GM19438 (cell line): ENCODE data around the gene TPRA1.
"Not testable (repeated sequence)": the region's sequence is repeated elsewhere in the genome, so short reads cannot be mapped to it uniquely, and the experiment has no call there.

Experiments
- ATAC-seq: cut with Tn5 transposase; IDR thresholded peaks from one replicate; pipeline ENCODE4 v1.9.1; 2021; ENCODE audit warnings: low read depth; ENCODE audit not compliant: unreplicated experiment

The TPRA1 gene

DNA sequence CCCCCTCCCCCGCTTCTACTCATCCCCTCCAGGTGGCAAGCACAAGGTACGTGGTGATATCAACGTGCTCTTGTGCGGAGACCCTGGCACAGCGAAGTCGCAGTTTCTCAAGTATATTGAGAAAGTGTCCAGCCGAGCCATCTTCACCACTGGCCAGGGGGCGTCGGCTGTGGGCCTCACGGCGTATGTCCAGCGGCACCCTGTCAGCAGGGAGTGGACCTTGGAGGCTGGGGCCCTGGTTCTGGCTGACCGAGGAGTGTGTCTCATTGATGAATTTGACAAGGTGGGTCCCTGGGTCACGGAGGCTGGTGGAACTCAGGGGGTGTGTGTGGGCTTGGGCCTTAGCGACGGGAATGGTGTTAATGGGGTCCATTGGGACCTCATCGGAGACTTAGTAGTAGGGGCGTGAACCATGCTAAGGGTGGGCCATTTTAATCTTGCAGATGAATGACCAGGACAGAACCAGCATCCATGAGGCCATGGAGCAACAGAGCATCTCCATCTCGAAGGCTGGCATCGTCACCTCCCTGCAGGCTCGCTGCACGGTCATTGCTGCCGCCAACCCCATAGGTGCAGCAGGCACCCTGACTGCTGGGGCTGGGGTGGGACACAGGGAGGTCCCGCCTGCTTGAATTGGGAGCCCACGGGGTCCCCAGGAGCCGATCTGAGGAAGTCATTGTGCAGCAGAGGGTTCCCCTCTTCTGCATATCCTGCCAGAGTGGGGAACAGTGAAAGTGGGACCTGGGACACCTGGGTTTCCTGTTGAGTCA is 26.5 kb upstream of the TPRA1 start:
- ATAC-seq: no peak

GRCh38 chr3:127615631-127616305 is 25.2 kb upstream of the TPRA1 start:
- ATAC-seq: no peak

DNA sequence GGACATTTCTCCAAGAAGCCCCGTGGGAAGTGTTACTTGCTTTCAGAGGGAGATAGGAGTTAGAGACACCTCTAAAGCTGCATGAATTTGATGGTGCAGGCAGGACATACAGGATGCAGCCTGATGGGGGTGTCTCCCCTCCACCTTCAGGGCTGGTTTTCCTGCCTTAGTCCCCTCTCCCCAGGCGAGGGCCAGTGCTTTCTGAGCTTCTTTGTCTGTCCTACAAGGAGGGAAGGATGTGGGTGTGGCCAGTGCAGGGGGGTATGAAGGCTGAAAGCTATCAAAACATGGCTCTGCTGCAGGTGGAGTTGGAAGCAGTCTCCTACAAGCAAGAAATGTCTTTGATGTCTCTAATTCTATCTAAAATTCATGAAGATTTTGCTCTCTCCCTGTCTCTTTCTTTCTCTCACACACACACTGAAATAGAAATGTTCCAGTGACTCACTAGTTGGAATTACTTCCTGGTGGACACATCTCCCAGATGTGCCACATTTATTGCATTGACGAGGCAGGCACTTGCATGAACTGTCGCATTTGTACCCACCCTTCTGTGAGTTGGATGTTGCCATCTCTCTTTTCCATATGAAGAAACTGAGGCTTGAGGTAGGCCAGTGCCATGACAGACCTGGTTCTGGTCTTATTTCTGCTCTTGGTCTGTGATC is 24.5 kb upstream of the TPRA1 start:
- no peak for ATAC-seq

DNA sequence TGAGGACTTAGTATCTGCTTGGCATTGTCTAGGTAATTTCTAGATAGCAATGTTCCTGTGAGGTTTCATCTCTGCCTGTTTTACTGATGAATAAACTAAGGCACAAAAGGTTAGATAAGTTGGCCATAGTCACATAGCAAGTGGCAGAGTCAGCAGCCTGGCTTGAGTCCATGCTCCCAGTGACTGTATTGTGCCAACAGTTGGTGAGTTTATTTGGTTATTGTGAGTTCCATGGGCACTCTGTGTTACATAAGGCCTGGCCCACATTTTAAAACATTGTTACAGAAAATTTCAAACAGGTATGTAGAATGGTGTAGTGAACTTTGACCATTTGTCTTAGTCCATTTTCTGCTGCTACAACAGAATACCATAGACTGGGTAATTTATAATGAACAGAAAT is 22.9 kb upstream of the TPRA1 start:
- ATAC-seq: no peak

GRCh38 chr3:127612966-127613365 is 22.4 kb upstream of the TPRA1 start:
- ATAC-seq: no peak

- ATAC-seq: no peak
Observed at GRCh38 chr3:127611251-127611650, 20.7 kb upstream of the TPRA1 start.

DNA sequence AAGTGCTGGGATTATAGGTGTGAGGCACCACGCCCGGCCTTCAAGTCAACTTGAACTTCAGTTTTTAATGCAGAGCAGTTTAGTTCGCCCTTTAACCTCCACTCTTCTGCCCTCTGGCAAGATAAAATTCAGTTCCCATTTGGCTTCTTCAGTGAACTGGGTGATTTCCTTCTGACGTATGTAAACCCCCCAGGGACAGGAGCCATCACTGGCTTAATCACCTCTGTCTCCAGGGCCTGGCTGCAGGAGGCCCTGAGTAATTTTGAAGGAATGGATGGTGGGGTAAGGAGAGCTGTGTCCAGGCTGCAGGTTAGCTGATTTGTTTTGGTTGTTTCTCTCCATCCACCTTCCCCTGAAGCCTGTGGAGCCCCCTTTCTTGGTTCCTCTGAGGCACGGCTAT is 19.6 kb upstream of the TPRA1 start:
- ATAC-seq: no peak

GRCh38 chr3:127608362-127608718 is 17.8 kb upstream of the TPRA1 start:
- ATAC-seq: no peak

- ATAC-seq: no peak
Observed at GRCh38 chr3:127607675-127608361, 17.3 kb upstream of the TPRA1 start.

DNA sequence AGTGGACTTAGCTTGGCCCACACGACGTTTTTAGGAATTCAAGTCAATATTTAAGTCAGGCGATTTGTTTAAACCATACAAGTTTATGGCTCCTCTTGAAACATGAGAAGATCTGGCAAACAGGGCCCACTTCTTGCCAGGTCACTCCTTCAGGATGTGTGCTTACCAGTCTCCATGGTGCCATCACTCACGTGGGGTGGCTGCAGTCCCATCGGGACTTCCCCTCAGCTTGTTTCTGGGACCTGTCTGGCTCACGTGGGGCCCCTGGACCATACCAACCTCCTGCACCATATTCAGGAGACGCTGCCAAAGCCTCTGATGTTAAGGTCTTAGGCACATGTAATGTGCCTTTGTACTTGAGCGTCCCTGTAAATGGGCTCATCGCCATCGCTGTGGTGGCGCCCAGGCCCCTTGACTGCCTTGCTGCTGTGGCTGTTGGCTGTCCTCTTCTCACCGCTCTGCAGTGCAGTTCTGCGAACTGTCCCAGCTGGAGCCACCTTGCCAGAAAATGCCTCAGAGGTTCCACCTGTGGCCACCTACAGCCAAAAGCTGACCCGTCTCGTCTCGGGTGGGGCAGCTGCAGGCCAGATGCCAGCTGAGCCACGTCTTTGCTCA is 16.6 kb upstream of the TPRA1 start:
- no peak for ATAC-seq

GRCh38 chr3:127606086-127606805 is 15.7 kb upstream of the TPRA1 start:
- no peak for ATAC-seq

DNA sequence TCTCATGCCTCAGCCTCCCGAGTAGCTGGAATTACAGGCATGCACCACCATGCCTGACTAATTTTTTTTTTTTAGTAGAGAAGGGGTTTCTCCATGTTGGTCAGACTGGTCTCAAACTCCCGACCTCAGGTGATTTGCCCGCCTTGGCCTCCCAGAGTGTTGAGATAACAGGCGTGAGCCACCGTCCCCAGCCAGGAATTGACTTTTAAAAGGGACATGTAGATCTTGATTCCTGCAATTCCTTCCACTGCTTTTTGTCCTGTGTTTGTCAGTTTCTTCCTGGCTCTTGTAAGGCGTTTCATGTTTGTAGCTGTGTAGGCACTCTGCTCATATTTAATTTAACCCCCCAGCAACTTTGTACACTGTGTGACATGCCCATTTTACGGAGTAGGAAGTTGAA is 15.0 kb upstream of the TPRA1 start:
- ATAC-seq: not testable (repeated sequence)

DNA sequence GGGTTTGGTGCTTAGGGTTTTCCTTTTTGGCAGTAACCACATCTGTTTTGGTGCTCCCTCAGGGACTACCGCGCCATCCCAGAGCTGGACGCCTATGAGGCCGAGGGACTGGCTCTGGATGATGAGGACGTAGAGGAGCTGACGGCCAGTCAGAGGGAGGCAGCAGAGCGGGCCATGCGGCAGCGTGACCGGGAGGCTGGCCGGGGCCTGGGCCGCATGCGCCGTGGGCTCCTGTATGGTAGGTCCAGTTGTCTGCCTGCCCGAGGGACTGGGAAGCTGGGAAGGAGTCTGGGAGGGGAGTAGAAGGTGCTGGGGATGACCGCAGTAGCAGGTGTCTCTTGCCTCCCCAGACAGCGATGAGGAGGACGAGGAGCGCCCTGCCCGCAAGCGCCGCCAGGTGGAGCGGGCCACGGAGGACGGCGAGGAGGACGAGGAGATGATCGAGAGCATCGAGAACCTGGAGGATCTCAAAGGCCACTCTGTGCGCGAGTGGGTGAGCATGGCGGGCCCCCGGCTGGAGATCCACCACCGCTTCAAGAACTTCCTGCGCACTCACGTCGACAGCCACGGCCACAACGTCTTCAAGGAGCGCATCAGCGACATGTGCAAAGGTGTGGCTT is 14.1 kb upstream of the TPRA1 start:
- ATAC-seq: no peak

DNA sequence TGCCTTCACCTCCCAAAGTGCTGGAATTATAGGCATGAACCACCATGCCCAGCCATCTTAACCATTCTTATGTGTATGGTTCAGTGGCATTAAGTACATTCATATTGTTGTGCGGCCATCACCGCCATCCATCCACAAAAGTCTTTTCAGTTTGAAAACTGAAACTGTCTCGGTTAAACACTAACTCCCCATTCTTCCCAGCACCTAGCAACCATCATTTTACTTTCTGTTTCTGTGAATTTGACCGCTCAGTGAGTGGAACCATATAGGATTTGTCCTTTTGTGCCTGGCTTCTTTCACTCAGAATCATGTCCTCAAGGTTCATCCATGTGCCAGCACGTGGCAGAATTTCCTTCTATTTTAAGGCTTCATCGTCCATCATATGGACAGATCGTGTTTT is 13.5 kb upstream of the TPRA1 start:
- ATAC-seq: no peak

- ATAC-seq: no peak
Observed at GRCh38 chr3:127600749-127601456, 10.4 kb upstream of the TPRA1 start.

DNA sequence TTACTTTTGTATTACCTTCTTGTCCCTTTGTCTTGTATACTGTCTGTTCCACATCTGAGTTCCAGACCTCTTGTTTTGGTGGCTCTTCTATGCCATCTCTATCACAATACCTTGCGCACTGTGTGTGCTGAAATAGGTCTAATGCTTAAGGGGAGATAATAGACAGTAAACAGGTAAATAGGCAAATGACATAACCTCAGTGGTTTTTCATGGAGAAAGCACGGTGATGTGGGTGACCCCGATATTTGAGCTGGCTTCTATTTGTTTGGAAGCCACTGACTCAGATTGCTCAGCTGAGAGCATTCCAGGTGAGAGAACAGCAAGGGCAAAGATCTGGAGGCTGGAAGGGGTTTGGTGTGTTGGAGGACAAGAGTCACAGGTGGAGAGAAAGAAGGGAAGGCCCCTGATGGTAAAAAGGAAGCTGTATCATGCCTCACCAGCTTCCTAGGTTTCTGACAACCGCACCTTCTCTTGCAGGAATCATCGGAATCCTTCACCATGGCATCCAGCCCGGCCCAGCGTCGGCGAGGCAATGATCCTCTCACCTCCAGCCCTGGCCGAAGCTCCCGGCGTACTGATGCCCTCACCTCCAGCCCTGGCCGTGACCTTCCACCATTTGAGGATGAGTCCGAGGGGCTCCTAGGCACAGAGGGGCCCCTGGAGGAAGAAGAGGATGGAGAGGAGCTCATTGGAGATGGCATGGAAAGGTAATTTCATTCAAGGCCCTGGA is 8.5 kb upstream of the TPRA1 start:
- ATAC-seq: no peak

DNA sequence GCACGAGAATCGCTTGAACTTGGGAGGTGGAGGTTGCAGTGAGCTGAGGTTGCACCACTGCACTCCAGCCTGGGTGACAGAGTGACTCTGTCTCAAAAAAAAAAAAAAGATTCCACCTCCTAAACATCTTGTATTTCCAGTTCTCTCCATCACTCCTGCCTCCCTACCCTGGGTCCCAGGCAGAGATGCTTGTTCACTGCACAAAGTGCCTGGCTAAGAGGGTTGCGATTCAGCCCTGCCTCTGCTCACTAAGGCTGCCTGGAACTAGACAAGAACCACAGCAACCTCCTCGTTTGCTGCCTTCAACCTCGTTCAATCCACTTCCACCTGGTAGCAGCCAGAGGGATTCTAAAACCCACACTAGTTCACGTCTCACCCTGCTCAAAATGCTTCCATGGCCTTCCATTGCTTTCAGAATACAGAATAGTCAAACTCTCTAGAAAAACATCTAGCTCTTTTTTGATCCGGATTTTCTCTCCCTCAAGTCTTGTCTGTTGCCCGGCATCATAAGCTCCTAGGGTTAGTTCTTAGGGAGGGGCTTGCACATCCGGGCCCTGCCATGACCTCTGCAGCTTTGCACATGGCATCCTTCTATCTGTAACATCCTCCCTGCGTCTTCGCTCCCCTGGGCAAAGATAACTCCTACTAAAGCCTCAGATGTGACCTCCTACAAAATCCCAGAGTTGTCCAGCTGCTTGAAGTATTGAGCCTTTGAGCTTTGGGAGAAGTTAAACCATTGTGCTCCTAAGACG is 6.7 kb upstream of the TPRA1 start:
- no peak for ATAC-seq

- ATAC-seq: no peak
Observed at GRCh38 chr3:127595303-127595702, 4.8 kb upstream of the TPRA1 start.
